Raji (cell line): ENCODE data around the gene IL21R.
A peak's percentile ranks its signal among the peaks of the same experiment; 100 is the strongest.

Experiments used
- POLR2A ChIP-seq: IDR thresholded peaks from 2 replicates; pipeline ENCODE4 v1.6.1; 2011; ENCODE audit warnings: low read depth, low read length, control low read depth; ENCODE audit not compliant: insufficient read depth

IL21R gene

DNA sequence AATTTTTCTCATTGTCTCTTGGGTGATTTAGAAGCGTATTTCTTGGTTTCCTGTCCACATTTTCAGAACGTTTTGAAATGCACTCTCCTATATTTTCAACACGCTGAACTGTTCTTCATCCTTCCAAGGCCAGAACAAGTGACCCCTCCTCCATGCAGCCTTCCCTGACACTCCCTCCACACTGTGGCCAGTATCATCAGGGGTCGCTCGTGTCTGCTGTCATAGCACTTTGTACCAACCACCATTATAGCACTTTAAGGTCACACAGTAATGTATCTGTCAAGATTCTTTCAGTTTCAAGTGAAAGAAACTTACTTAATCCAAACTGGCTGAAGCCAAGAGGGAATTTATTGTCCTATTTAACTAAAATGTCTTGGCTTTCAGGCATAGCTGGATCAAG lies 17.5 kb upstream of the IL21R start:
- no peak for TF ChIP-seq POLR2A

DNA sequence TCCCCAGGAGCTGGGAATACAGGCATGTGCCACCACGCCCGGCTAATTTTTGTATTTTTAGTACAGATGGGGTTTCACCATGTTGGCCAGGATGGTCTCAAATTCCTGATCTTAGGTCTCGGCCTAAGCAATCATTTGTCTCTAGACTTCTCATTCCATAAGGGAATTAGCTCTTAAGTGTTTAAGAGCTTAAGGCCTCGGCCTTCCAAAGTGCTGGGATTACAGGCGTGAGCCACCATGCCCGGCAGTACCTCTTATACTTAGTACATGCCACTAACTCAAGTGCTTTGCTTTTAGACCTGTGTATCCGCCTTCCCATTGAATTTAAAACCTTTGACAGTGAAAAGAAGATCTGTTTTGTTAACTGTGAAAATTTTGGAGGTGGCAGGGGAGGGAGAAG lies 16.6 kb upstream of the IL21R start:
- TF ChIP-seq POLR2A: no peak

DNA sequence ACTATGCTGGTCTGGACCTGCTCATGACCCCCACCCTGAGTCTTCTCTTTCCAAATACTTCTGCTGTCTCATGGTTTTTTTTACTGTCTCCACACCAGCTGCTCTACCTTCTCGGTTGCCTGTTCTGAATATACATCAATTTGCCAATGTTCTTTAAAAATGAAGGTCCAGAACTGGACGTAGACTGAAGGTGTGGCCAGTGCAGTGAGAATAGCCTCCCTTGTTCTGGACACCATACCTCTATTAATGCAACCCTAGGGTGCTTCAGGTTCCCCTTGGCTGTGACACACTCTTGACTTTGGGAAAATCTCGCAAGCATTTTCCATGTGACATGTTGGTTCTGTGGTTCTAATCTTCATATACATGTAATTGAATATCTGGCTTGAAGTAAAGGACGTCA lies 15.3 kb upstream of the IL21R start:
- no peak for TF ChIP-seq POLR2A

DNA sequence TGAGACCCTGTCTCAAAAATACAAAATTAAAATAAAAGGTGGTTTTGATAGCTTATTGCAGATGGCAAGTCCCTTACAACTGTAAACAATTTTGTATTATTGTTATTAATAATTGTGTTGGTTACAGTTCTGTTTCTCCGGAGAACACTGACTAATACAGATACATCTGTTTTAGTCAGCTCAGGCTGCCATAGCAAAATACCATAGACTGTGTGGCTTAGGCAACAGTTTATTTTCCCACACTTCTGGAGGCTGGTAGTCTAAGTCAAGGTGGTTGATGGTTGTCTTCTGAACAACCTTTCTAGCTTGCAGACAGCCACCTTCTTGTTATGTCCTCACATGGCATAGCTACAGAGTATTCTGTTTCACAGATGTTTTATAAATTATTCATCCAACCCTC lies 14.2 kb upstream of the IL21R start:
- no peak for TF ChIP-seq POLR2A

DNA sequence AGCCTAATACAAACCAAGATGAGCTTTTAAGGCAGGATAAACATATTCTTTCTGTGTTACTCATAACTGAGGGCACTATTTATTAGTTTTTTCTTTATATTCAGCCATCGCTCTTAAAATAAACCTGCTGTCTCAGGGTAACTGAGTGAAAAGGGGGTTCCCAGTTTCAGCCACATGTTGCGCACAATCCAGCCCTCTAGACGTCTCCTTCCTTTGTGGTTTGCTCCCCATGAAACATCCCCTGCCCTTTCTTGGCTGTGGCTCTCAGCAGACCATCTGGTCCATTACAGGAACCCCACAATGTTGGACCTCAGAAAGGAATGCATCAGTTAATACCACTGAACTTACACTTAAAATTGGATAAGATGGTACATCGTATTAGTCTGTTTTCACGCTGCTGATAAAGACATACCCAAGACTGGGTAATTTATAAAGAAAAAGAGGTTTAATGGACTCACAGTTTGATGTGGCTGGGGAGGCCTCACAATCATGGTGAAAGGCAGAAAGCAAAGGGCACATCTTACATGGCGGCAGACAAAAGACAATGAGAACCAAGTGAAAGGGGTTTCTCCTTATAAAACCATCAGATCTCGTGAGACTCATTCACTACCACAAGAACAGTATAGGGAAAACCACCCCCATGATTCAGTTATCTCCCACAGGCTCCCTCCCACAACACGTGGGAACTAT lies 12.6 kb upstream of the IL21R start:
- TF ChIP-seq POLR2A: no peak

DNA sequence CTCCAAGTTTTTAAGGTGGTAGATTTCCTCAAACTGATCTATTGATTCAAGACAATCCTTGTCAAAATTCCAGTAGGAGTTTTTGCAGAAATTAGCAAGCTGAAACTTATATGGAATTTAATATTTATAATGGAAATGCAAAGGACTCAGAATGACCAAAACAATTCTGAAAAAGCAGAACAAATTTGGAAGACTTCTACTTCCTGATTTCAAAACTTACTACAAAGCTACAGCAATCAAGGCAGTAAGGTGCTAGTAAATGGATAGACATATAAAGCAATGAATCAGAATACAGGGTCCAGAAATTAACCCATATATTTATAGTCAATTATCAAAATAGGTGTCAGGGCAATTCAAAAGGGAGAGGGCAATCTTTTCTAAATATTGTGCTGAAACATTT lies 11.8 kb upstream of the IL21R start:
- TF ChIP-seq POLR2A: no peak

DNA sequence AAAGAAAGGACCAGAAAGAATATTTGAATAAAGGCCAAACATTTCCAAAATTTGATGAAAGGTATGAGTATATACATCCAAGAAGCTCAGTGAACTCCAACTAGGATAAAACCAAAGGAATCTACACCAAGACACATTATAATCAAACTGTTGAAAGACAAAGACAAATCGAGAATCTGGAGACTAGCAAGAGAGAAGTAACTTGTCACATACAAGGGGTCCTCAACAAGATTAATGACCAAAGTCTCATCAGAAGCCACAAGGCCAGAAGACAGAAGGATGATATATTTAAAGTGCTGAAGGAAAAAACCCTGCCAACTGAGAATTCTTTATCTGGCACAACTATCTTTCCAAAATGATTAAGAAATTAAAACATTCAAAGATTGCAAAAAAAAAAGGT lies 9.3 kb upstream of the IL21R start:
- TF ChIP-seq POLR2A: no peak

DNA sequence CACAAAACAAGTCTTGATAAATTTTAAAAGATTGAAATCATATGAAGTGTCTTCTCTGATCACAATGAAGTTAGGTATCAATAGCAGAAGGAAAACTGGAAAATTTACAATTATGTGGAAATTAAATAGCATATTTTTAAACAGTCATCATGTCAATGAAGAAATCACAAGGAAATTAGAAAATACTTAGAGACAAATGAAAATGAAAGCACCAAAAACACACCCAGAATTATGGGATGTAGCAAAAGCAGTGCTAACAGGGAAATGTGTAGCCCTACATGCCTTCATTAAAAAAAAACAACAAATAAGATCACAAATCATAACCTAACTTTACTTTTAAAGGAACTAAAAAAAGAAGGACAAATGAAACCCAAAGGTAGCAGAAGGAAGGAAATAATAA lies 7.5 kb upstream of the IL21R start:
- no peak for TF ChIP-seq POLR2A

DNA sequence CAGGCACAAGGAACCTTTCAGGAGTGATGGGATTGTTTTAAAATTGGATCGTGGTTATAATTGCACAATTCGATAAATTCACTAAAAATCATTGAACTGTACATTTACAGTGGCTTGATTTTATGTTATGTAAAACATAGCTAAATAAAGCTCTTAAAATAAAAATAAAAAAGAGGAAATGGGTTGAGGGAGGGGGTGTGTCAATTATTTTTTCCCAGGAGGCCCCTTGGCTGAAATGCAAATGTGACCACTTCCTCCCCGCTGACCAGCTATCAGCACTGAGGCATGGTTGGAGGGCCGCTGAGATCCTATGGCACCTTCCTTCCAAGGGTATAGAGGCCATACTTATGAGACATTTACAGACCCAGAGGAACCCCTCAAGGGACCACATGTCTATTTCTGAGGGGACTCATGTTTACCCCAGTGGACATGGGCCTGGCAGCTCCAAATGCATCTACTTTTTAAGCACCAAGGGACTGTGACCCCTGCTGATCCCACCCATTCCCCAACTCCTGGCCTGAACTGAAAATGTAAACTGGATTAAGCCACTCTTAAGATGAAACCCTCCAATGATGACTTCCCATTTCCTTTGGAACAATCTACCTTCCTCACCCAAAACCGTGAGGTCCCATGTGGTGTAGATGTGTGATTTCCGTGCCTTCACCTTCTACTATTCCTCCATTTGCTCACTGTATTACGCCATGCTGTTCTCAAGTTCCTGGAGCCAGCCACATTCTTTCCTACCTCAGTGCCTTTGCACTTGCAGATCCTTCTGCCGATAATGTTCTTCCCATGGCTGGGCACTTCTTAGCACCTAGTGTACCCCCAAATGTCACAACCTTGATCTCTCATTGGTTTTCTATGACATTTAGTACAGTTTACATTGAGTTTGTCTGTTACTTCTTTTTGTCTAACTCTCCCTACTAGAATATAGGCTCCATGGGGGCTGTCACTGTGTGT lies 2.8 kb upstream of the IL21R start:
- no peak for TF ChIP-seq POLR2A

DNA sequence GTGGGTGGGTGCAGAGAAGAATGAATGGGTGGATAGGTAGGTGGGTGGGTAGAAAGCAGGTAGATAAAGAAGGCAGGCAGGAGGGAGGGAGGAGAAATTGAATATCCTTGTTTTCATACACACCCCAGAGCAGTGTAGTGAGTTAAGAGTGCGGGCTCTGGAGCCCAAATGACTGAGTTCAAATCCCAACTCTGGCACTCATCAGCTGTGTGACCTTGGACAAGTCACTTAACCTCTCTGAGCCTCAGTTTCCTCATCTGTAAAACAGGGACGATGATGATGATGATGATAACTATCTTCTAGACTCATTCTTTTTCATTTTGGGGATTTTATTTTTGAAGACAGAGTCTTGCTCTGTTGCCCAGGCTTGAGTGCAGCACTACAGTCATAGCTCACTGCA lies 2.0 kb upstream of the IL21R start:
- TF ChIP-seq POLR2A: no peak

DNA sequence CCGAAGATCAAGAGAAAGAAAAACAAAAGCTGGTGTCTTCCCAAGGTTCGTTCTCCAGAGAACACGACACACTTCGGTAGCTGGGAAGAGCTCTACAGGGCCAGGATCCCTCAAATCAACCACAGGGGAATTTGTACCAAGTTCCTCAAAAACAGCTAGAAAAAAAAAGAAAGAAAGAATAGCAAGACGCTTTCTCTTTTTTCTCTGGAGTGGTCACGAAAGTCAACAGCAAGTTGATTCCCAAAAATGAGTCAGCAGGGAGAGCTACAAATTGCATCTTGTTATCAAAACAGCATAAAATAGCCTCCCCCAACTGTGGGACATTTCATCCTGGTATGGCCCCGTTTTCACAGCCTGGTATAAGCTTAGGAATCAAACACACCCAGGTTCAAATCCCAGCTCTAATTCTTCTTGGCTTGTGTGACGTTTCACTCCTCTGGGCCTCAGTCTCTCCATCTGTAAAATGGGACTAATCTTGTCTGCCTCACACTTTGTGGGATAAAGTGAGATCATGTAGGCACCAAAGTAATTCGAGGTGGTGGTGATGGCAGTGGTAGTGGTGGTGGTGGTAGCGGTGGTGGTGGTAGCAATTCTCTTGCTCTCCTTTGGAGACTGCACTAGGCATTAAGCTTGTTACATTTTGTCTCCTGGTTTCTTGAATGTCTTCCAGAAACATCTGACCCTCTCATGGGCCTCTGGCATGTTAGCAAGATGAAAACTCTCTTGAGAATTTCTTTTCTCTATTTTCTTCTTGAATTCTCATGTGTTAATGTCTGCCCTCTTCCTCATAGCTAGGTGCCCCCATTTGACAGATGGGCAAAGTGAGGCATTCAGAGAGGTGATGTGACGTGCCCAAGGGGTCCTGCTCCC lies 988 bp upstream of the IL21R start:
- TF ChIP-seq POLR2A: no peak

DNA sequence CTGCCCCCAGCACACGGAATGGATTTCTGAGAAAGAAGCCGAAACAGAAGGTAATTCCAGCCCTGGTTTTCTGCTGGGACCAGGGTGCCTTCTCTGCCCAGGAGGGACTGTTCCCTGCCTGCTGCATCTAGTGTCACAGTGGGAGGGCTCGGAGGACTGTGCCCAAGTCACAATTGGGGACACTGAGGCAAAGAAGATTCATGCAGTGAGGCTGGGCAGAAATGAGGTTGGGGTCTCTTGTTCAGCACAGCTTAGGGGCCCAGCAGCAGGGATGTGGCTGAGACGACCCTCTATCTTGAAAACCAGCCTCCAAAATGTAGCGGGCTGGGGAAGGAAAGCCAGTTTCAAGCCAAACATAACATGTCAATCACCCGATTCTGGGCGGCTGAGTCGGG lies 592 bp downstream of the IL21R start:
- no peak for TF ChIP-seq POLR2A

DNA sequence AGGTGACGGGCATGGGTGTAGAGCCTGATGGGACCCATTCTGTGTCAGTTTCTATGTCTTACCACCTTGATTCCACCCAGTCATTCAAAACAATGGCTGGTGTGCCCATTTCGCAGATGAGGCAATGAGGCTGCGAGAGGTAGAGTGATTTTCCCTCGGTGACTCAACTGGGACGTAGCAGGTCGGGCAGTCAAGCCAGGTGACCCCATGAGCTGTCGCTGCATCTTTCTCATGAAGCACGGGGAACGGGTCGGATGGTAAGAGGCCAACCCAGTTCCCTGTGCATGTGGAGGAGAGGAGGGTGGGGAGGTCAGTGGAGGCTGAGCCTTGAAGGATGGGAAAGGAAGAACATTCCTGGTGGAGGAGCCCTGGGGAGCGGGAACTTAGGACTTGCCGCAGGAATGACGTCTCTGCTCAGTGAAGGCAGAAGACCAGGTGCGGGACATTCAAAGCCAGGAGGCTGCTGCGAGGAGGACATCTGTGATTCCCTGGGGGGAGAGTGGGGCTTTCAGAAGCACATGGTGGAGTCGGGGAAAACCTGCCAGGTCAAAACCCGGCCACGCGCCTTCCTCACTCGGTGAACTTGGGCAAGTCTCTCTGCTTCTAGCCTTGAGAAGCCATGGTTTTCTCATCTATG lies 1.1 kb downstream of the IL21R start:
- TF ChIP-seq POLR2A: peak; percentile 30; the same call in 1 of the 2 replicates

DNA sequence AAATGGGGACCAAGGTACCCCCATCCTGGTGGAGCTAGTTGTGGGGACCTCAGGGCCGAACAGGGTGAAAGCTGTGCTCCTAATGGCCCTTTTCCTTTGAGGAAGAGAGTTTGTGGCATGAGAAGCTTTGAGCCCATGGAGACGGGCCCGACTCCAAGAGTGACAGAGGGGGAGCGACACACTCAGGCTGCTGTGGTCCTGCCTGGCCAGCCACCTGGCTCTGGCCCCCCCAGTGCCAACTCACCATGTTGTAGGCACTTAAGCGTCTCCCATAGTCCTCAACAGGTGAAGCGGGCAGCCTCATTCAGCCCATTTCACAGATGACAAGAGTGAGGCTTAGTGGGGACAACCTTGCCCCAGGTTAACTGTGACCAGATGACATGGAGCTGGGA lies 1.6 kb downstream of the IL21R start:
- no peak for TF ChIP-seq POLR2A

DNA sequence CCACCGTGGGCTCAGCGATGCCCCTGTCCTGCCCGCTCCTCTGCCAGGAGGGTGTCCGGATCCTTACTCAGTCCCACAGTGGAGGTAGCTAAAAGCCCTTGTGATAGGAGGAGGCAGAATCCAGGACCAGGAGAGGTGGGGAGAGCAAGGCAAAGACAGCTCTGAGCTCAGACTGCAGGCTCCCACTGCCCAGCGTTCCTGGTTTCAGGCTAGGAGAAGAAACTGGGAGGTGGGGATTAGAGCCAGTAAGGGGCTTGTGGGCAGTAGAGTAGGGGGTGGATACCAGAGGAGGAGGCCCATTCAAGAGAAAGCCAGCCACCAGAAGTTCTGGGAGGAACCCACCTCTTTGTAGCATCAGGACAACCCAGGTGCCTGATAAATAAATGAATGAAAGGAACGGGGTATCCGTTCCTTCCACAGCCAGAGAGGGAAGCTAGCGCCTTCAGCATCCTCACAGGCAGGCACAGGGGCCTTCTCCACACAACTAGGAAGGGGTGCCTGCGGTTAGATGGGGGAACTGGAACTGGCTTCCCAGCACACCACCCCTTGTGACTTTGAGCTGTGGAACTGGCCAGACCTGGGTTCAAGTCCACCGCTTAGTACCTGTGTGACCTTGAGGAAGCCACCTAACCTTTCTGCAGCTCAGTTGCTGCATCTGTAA lies 2.3 kb downstream of the IL21R start:
- no peak for TF ChIP-seq POLR2A
